BJ (cell line): ENCODE results near the gene TELO2. TPM values are rescaled to one million over a fixed set of nuclear protein-coding genes. Genes with fewer than 3 reads are reported as not detected.

Source experiments
- CTCF ChIA-PET: fragments of 350-600 bp; formaldehyde crosslinking; extraction: SDS; loops from one replicate; lab custom pipeline; 2021; ENCODE audit warnings: antibody characterized with exemption, inconsistent platforms; lab: Yijun Ruan, JAX
- POLR2A ChIA-PET: fragments of 300-600 bp; sonication (Branson Sonifier 250); formaldehyde crosslinking; extraction: SDS; loops from one replicate; lab custom pipeline; 2021; ENCODE audit warnings: antibody characterized with exemption; lab: Charles Lee
- DNase-seq: peaks from one replicate; pipeline ENCODE4 v3.0.0-alpha.2; 2011; ENCODE audit warnings: low read depth
- H3K27me3 ChIP-seq: 2 replicates; pipeline ENCODE4 v1.6.0; 2011; ENCODE audit warnings: low read length; ENCODE audit not compliant: control insufficient read depth, insufficient read depth
- H3K36me3 ChIP-seq: 2 replicates; pipeline ENCODE4 v1.5.1; 2011; ENCODE audit warnings: low read length; ENCODE audit not compliant: control insufficient read depth, insufficient read depth
- H3K4me3 ChIP-seq: 2 replicates; pipeline ENCODE4 v1.5.1; 2011; ENCODE audit warnings: low read depth, mild to moderate bottlenecking, control low read depth, low read length
- CTCF ChIP-seq: IDR thresholded peaks from 2 replicates; pipeline ENCODE4 v1.5.1; 2011; ENCODE audit warnings: low read depth, mild to moderate bottlenecking, control low read depth, inconsistent platforms, low read length, moderate library complexity; ENCODE audit not compliant: insufficient read depth
- polyA plus RNA-seq: library from polyadenylated mRNA; depleted of rRNA; stranded (reverse); fragments of >200 nt; gene quantifications from 2 replicates; pipeline ENCODE4 v1.2.3, GENCODE V29; 2011

TELO2 gene
- polyA plus RNA-seq, 1 experiment = 15.9 TPM

GRCh38 chr16:1454561-1454960 is 38.6 kb upstream of the TELO2 start:
- ChIA-PET POLR2A (no interaction called here), CTCF (no interaction called here)
- no peak for TF ChIP-seq CTCF
- H3K36me3 ChIP-seq = peaks cover 26% of the 10 kb centered on the region
- DNase-seq = no peak
- H3K4me3 ChIP-seq = no peak overlapping the region
- H3K27me3 ChIP-seq = no peaks in the 10 kb centered on the region

GRCh38 chr16:1455190-1456171 is 37.7 kb upstream of the TELO2 start:
- TF ChIP-seq CTCF = no peak
- Histone ChIP-seq H3K27me3 (no peaks in the 10 kb centered on the region), H3K4me3 (no peak overlapping the region), H3K36me3 (peaks cover 29% of the 10 kb centered on the region)
- CTCF ChIA-PET = no interaction called here
- no peak for DNase-seq
- POLR2A ChIA-PET = no interaction called here

- no peak for DNase-seq
- Histone ChIP-seq H3K36me3 (peaks cover 22% of the 10 kb centered on the region), H3K4me3 (no peak overlapping the region), H3K27me3 (no peaks in the 10 kb centered on the region)
- TF ChIP-seq CTCF = no peak
- ChIA-PET POLR2A (no interaction called here), CTCF (no interaction called here)
Measured at GRCh38 chr16:1456951-1457350, 36.2 kb upstream of the TELO2 start.

- TF ChIP-seq CTCF = no peak
- DNase-seq = no peak
- Histone ChIP-seq H3K27me3 (no peaks in the 10 kb centered on the region), H3K36me3 (peaks cover 20% of the 10 kb centered on the region), H3K4me3 (no peak overlapping the region)
- ChIA-PET CTCF (no interaction called here), POLR2A (no interaction called here)
Measured at GRCh38 chr16:1457489-1458245, 35.5 kb upstream of the TELO2 start.
